Mesenchymal stem cell (in vitro differentiated cells and primary cell): ENCODE measurements around the gene GAS2L3.

Experiments
- DNase-seq: peaks from one replicate; pipeline ENCODE4 v3.0.0-alpha.2; 2013
- H2AFZ ChIP-seq: one replicate; pipeline ENCODE4 v1.6.1; 2013; ENCODE audit warnings: low read depth, mild to moderate bottlenecking, control low read depth, inconsistent platforms, low read length, moderate library complexity
- H2AK5ac ChIP-seq: 2 replicates; pipeline ENCODE4 v1.6.1; 2013; ENCODE audit warnings: low read length, moderate library complexity, mild to moderate bottlenecking, inconsistent platforms; ENCODE audit not compliant: severe bottlenecking
- H2BK120ac ChIP-seq: one replicate; pipeline ENCODE4 v1.6.1; 2013; ENCODE audit warnings: low read depth, mild to moderate bottlenecking, inconsistent platforms, low read length, moderate library complexity
- H2BK12ac ChIP-seq, 2 experiments: one replicate each; pipeline ENCODE4 v1.6.1; 2013; ENCODE audit warnings: inconsistent platforms in 2 of 2, low read length in 2 of 2, mild to moderate bottlenecking in 2 of 2, moderate library complexity in 2 of 2, control low read depth in 1 of 2
- H2BK15ac ChIP-seq: one replicate; pipeline ENCODE4 v1.6.1; 2013; ENCODE audit warnings: mild to moderate bottlenecking, low read depth, inconsistent platforms; ENCODE audit not compliant: poor library complexity, severe bottlenecking
- H2BK5ac ChIP-seq: 2 replicates; pipeline ENCODE4 v1.6.1; 2013; ENCODE audit warnings: low read depth, mild to moderate bottlenecking, low read length, control low read depth, inconsistent platforms; ENCODE audit not compliant: poor library complexity, severe bottlenecking
- H3K14ac ChIP-seq, 2 experiments: one replicate each; pipeline ENCODE4 v1.6.1; 2013; ENCODE audit warnings: inconsistent platforms in 2 of 2, low read length in 2 of 2, control low read depth in 1 of 2, mild to moderate bottlenecking in 1 of 2, moderate library complexity in 1 of 2
- H3K18ac ChIP-seq, 2 experiments: one replicate each; pipeline ENCODE4 v1.6.1; 2013; ENCODE audit warnings: inconsistent platforms in 2 of 2, low read length in 2 of 2, control low read depth in 1 of 2, low read depth in 1 of 2, mild to moderate bottlenecking in 1 of 2
- H3K23ac ChIP-seq, 2 experiments: one replicate each; pipeline ENCODE4 v1.6.1; 2013; ENCODE audit warnings: inconsistent platforms in 2 of 2, low read length in 2 of 2, mild to moderate bottlenecking in 2 of 2, moderate library complexity in 2 of 2, control low read depth in 1 of 2
- H3K27ac ChIP-seq: 2 replicates; pipeline ENCODE4 v1.5.1; 2013; ENCODE audit warnings: mild to moderate bottlenecking, moderate library complexity, low read length, control low read depth, inconsistent platforms; ENCODE audit not compliant: poor library complexity, severe bottlenecking
- H3K27me3 ChIP-seq, 2 experiments: 2 replicates each; pipeline versions ENCODE4 v1.6.1 to v1.7.0; 2013; ENCODE audit warnings: low read length in 2 of 2, mild to moderate bottlenecking in 2 of 2, moderate library complexity in 2 of 2, control low read depth in 1 of 2, inconsistent platforms in 1 of 2; ENCODE audit not compliant: control insufficient read depth in 1 of 2, insufficient read depth in 1 of 2
- H3K36me3 ChIP-seq, 2 experiments: 2 replicates each; pipeline versions ENCODE4 v1.6.1 to v1.7.0; 2013; ENCODE audit warnings: low read length in 2 of 2, control low read depth in 1 of 2, inconsistent platforms in 1 of 2, low read depth in 1 of 2, mild to moderate bottlenecking in 1 of 2; ENCODE audit not compliant: insufficient read depth in 2 of 2, control insufficient read depth in 1 of 2
- H3K4ac ChIP-seq, 2 experiments: one replicate each; pipeline ENCODE4 v1.6.1; 2013; ENCODE audit warnings: inconsistent platforms in 2 of 2, low read length in 2 of 2, mild to moderate bottlenecking in 2 of 2, moderate library complexity in 2 of 2, control low read depth in 1 of 2, low read depth in 1 of 2
- H3K4me1 ChIP-seq: 2 replicates; pipeline ENCODE4 v1.6.1; 2013; ENCODE audit warnings: low read depth, low read length, control low read depth; ENCODE audit not compliant: control insufficient read depth, insufficient read depth
- H3K4me2 ChIP-seq: 2 replicates; pipeline ENCODE4 v1.6.1; 2013; ENCODE audit warnings: low read length, mild to moderate bottlenecking, inconsistent platforms; ENCODE audit not compliant: poor library complexity, severe bottlenecking
- H3K4me3 ChIP-seq, 2 experiments: 2 replicates each; pipeline versions ENCODE4 v1.5.1 to v1.7.0; 2013; ENCODE audit warnings: low read length in 2 of 2, mild to moderate bottlenecking in 2 of 2, control low read depth in 1 of 2, low read depth in 1 of 2; ENCODE audit not compliant: insufficient read depth in 1 of 2
- H3K79me1 ChIP-seq: replicated peaks from 2 replicates; pipeline ENCODE4 v1.6.1; 2013; ENCODE audit warnings: mild to moderate bottlenecking, control low read depth, low read length, inconsistent platforms; ENCODE audit not compliant: poor library complexity, severe bottlenecking
- H3K9ac ChIP-seq: 2 replicates; pipeline ENCODE4 v1.7.0; 2013; ENCODE audit warnings: mild to moderate bottlenecking, low read length, moderate library complexity
- H3K9me3 ChIP-seq: 2 replicates; pipeline ENCODE4 v1.7.0; 2013; ENCODE audit warnings: mild to moderate bottlenecking, low read length; ENCODE audit not compliant: control insufficient read depth
- H4K8ac ChIP-seq: one replicate; pipeline ENCODE4 v1.6.1; 2013; ENCODE audit warnings: inconsistent platforms, mild to moderate bottlenecking, low read length, moderate library complexity
- H4K91ac ChIP-seq: one replicate; pipeline ENCODE4 v1.6.1; 2013; ENCODE audit warnings: mild to moderate bottlenecking, low read length, inconsistent platforms
- WGBS: methylation state at CpG from one replicate; pipeline ENCODE4 v1.1.7; 2013; ENCODE audit warnings: mixed read lengths; 5-methylcytosine and 5-hydroxymethylcytosine counted together

The GAS2L3 gene

GRCh38 chr12:100646896-100647295 is 73.4 kb downstream of the GAS2L3 start:
- no peaks in the 10 kb centered on the region for H3K4me1 ChIP-seq
- no peak overlapping the region for H2AK5ac ChIP-seq
- no peaks in the 10 kb centered on the region for H3K36me3 ChIP-seq
- H4K8ac ChIP-seq, result no peak overlapping the region
- H3K14ac ChIP-seq, result no peak overlapping the region
- no peak overlapping the region for H2BK15ac ChIP-seq
- DNase-seq, result no peak
- H3K27me3 ChIP-seq, result no peaks in the 10 kb centered on the region
- no peak overlapping the region for H3K4me2 ChIP-seq
- H3K18ac ChIP-seq, result no peak overlapping the region
- no peak overlapping the region for H3K4ac ChIP-seq
- no peak overlapping the region for H3K9ac ChIP-seq
- no peak overlapping the region for H2BK5ac ChIP-seq
- no peaks in the 10 kb centered on the region for H3K9me3 ChIP-seq
- H3K23ac ChIP-seq, result no peak overlapping the region
- WGBS, result 91% methylated on average over 7 of the region's 8 CpGs
- no peaks in the 10 kb centered on the region for H3K79me1 ChIP-seq
- H2BK12ac ChIP-seq, result no peak overlapping the region
- H3K4me3 ChIP-seq, result no peak overlapping the region
- no peak overlapping the region for H2BK120ac ChIP-seq
- H3K27ac ChIP-seq, result no peak overlapping the region
- H2AFZ ChIP-seq, result no peak overlapping the region
- H4K91ac ChIP-seq, result no peak overlapping the region

GRCh38 chr12:100651108-100651507 is 77.6 kb downstream of the GAS2L3 start:
- H3K9ac ChIP-seq, result no peak overlapping the region
- no peak overlapping the region for H2AK5ac ChIP-seq
- DNase-seq, result no peak
- no peaks in the 10 kb centered on the region for H3K36me3 ChIP-seq
- H2AFZ ChIP-seq, result no peak overlapping the region
- no peak overlapping the region for H2BK120ac ChIP-seq
- no peak overlapping the region for H3K4ac ChIP-seq
- H2BK15ac ChIP-seq, result no peak overlapping the region
- H3K18ac ChIP-seq, result no peak overlapping the region
- 86% methylated on average over 3 of the region's 3 CpGs for WGBS
- no peak overlapping the region for H3K27ac ChIP-seq
- no peaks in the 10 kb centered on the region for H3K27me3 ChIP-seq
- no peak overlapping the region for H4K91ac ChIP-seq
- H4K8ac ChIP-seq, result no peak overlapping the region
- H3K23ac ChIP-seq, result no peak overlapping the region
- no peak overlapping the region for H3K14ac ChIP-seq
- H3K4me2 ChIP-seq, result no peak overlapping the region
- H2BK5ac ChIP-seq, result no peak overlapping the region
- H3K79me1 ChIP-seq, result no peaks in the 10 kb centered on the region
- H3K4me1 ChIP-seq, result no peaks in the 10 kb centered on the region
- no peaks in the 10 kb centered on the region for H3K9me3 ChIP-seq
- H2BK12ac ChIP-seq, result no peak overlapping the region
- H3K4me3 ChIP-seq, result no peak overlapping the region

DNA sequence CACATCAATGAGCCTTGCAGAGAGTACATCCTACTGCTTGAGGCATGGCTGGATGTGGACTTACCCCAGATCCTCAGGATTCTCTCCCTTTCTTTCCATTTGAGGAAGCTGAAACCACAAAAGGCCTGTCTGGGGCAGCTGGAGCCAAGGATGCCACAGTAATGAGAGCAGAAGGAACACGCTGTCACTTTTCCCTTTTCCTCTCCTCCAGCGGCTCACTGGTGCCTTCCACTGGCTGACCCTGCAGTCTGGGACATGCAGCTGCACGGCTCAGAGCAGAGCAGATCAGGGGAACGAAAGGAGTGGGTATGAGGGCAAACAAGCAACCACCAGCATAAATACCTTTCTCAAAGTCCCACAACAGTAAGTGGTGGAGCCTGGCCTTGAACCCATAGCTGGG is 78.2 kb downstream of the GAS2L3 start:
- H3K4me2 ChIP-seq, result no peak overlapping the region
- H2BK5ac ChIP-seq, result no peak overlapping the region
- H2AK5ac ChIP-seq, result no peak overlapping the region
- H3K23ac ChIP-seq, result peak overlapping the region in 1 of 2 experiments; percentile 25
- H3K4me1 ChIP-seq, result no peaks in the 10 kb centered on the region
- H3K18ac ChIP-seq, result no peak overlapping the region
- H3K4me3 ChIP-seq, result no peak overlapping the region
- H2BK15ac ChIP-seq, result no peak overlapping the region
- peak overlapping the region in 1 of 2 experiments; percentile 94 for H3K14ac ChIP-seq
- no peaks in the 10 kb centered on the region for H3K27me3 ChIP-seq
- WGBS, result 86% methylated on average over 4 of the region's 4 CpGs
- no peaks in the 10 kb centered on the region for H3K36me3 ChIP-seq
- no peak overlapping the region for H2BK12ac ChIP-seq
- no peak overlapping the region for H2AFZ ChIP-seq
- no peaks in the 10 kb centered on the region for H3K79me1 ChIP-seq
- H2BK120ac ChIP-seq, result no peak overlapping the region
- no peak overlapping the region for H4K91ac ChIP-seq
- no peak overlapping the region for H4K8ac ChIP-seq
- no peaks in the 10 kb centered on the region for H3K9me3 ChIP-seq
- no peak overlapping the region for H3K4ac ChIP-seq
- no peak overlapping the region for H3K9ac ChIP-seq
- no peak for DNase-seq
- H3K27ac ChIP-seq, result no peak overlapping the region

- Histone ChIP-seq H3K27ac (no peak overlapping the region), H2BK15ac (no peak overlapping the region), H3K4ac (no peak overlapping the region), H3K9ac (no peak overlapping the region), H2AK5ac (no peak overlapping the region), H3K36me3 (no peaks in the 10 kb centered on the region), H3K18ac (no peak overlapping the region), H4K91ac (no peak overlapping the region), H3K9me3 (peaks cover 5% of the 10 kb centered on the region), H3K27me3 (no peaks in the 10 kb centered on the region), H2BK12ac (no peak overlapping the region), H3K23ac (no peak overlapping the region), H3K4me2 (no peak overlapping the region), H3K4me3 (no peak overlapping the region), H2BK120ac (no peak overlapping the region), H4K8ac (no peak overlapping the region), H3K79me1 (no peaks in the 10 kb centered on the region), H2BK5ac (no peak overlapping the region), H3K14ac (no peak overlapping the region), H3K4me1 (no peaks in the 10 kb centered on the region), H2AFZ (no peak overlapping the region)
- WGBS, result 92% methylated on average over 3 of the region's 3 CpGs
- DNase-seq, result no peak
These were observed 79.0 kb downstream of the GAS2L3 start for GRCh38 chr12:100652488-100652887.
